Astrocyte (in vitro differentiated cells and primary cell): Measurements from ENCODE around the gene C1orf21. TPM values are rescaled to one million over a fixed set of nuclear protein-coding genes. Genes with fewer than 3 reads are reported as not detected.

Experiments
- DNase-seq: peaks from one replicate; pipeline ENCODE4 v3.0.0-alpha.2; 2010; ENCODE audit warnings: low read depth
- FAIRE-seq: peaks from 2 replicates; lab custom pipeline; 2011; peaks lifted over from hg19 to GRCh38; lab: Jason Lieb, UNC
- H2AFZ ChIP-seq: 2 replicates; pipeline ENCODE4 v1.6.0; 2012; ENCODE audit warnings: low read depth, low read length, inconsistent platforms
- H3K27ac ChIP-seq: 2 replicates; pipeline ENCODE4 v1.5.1; 2011; ENCODE audit warnings: low read depth, low read length, inconsistent platforms
- H3K27me3 ChIP-seq: 2 replicates; pipeline ENCODE4 v1.6.0; 2011; ENCODE audit warnings: low read length, inconsistent platforms; ENCODE audit not compliant: insufficient read depth
- H3K36me3 ChIP-seq: 2 replicates; pipeline ENCODE4 v1.5.1; 2011; ENCODE audit warnings: low read length, inconsistent platforms; ENCODE audit not compliant: insufficient read depth
- H3K4me1 ChIP-seq: 2 replicates; pipeline ENCODE4 v1.5.1; 2011; ENCODE audit warnings: low read length, inconsistent platforms; ENCODE audit not compliant: insufficient read depth
- H3K4me2 ChIP-seq: 2 replicates; pipeline ENCODE4 v1.6.0; 2012; ENCODE audit warnings: low read length, inconsistent platforms
- H3K4me3 ChIP-seq: 2 replicates; pipeline ENCODE4 v1.5.1; 2011; ENCODE audit warnings: low read depth, mild to moderate bottlenecking, low read length, inconsistent platforms; ENCODE audit not compliant: insufficient read depth
- H3K79me2 ChIP-seq: 2 replicates; pipeline ENCODE4 v1.6.0; 2012; ENCODE audit warnings: mild to moderate bottlenecking, low read length, inconsistent platforms; ENCODE audit not compliant: insufficient read depth
- H3K9ac ChIP-seq: 2 replicates; pipeline ENCODE4 v1.6.0; 2012; ENCODE audit warnings: mild to moderate bottlenecking, low read length, inconsistent platforms
- H3K9me3 ChIP-seq: 2 replicates; pipeline ENCODE4 v1.5.1; 2012; ENCODE audit warnings: low read depth, mild to moderate bottlenecking, low read length, inconsistent platforms; ENCODE audit not compliant: insufficient read depth
- H4K20me1 ChIP-seq: 2 replicates; pipeline ENCODE4 v1.6.0; 2012; ENCODE audit warnings: low read length, inconsistent platforms; ENCODE audit not compliant: insufficient read depth
- H3K27ac Mint-ChIP-seq: one replicate; pipeline ENCODE4 v1.8.0; 2021; ENCODE audit warnings: mild to moderate bottlenecking, mixed read lengths; ENCODE audit not compliant: unreplicated experiment
- H3K27me3 Mint-ChIP-seq: one replicate; pipeline ENCODE4 v1.8.0; 2021; ENCODE audit warnings: low read depth, mixed read lengths; ENCODE audit not compliant: unreplicated experiment
- H3K36me3 Mint-ChIP-seq: one replicate; pipeline ENCODE4 v1.8.0; 2021; ENCODE audit warnings: low read depth, mixed read lengths; ENCODE audit not compliant: unreplicated experiment
- H3K4me1 Mint-ChIP-seq: one replicate; pipeline ENCODE4 v1.8.0; 2021; ENCODE audit warnings: low read depth, mixed read lengths; ENCODE audit not compliant: unreplicated experiment
- H3K4me3 Mint-ChIP-seq: one replicate; pipeline ENCODE4 v1.8.0; 2021; ENCODE audit warnings: mild to moderate bottlenecking, moderate library complexity, mixed read lengths; ENCODE audit not compliant: unreplicated experiment
- H3K9me3 Mint-ChIP-seq: one replicate; pipeline ENCODE4 v1.8.0; 2021; ENCODE audit warnings: mild to moderate bottlenecking, mixed read lengths; ENCODE audit not compliant: unreplicated experiment
- CTCF ChIP-seq: IDR thresholded peaks from 2 replicates; pipeline ENCODE4 v1.5.1; 2011; ENCODE audit warnings: low read depth, mild to moderate bottlenecking, inconsistent platforms, low read length, moderate library complexity; ENCODE audit not compliant: insufficient read depth
- EZH2 ChIP-seq: IDR thresholded peaks from 2 replicates; pipeline ENCODE4 v1.6.1; 2012; ENCODE audit warnings: mild to moderate bottlenecking, low read length, inconsistent platforms; ENCODE audit not compliant: insufficient read depth
- total RNA-seq: library from RNA; stranded (reverse); gene quantifications from 2 replicates; pipeline ENCODE4 v1.2.1, GENCODE V29; 2021

The C1orf21 gene
- total RNA-seq, 1 donor from 2014 or later = 15.1 TPM

GRCh38 chr1:184390889-184391288, 4.1 kb downstream of the C1orf21 start:
- Histone ChIP-seq H3K27me3 (no peaks in the 10 kb centered on the region), H3K9me3 (no peaks in the 10 kb centered on the region), H3K4me1 (peaks cover 9% of the 10 kb centered on the region), H3K27ac (no peak overlapping the region), H3K9ac (no peak overlapping the region), H3K4me3 (no peak overlapping the region), H3K36me3 (no peaks in the 10 kb centered on the region), H4K20me1 (peaks cover 4% of the 10 kb centered on the region), H2AFZ (no peak overlapping the region), H3K79me2 (peaks cover 4% of the 10 kb centered on the region), H3K4me2 (no peak overlapping the region)
- FAIRE-seq = no peak
- Mint-ChIP-seq H3K4me3 (no peak overlapping the region), H3K36me3 (no peaks in the 10 kb centered on the region), H3K4me1 (peaks cover 28% of the 10 kb centered on the region), H3K27me3 (no peaks in the 10 kb centered on the region), H3K27ac (no peak overlapping the region), H3K9me3 (peaks cover under 1% of the 10 kb centered on the region)
- no peak for DNase-seq
- no peak for TF ChIP-seq EZH2
- TF ChIP-seq CTCF = no peak

- H3K27me3 ChIP-seq = no peaks in the 10 kb centered on the region
- no peaks in the 10 kb centered on the region for H3K9me3 ChIP-seq
- peaks cover 4% of the 10 kb centered on the region for H3K79me2 ChIP-seq
- H3K4me3 ChIP-seq = no peak overlapping the region
- no peaks in the 10 kb centered on the region for H3K36me3 ChIP-seq
- Mint-ChIP-seq H3K4me1 (peaks cover 28% of the 10 kb centered on the region), H3K27me3 (no peaks in the 10 kb centered on the region), H3K27ac (no peak overlapping the region), H3K36me3 (no peaks in the 10 kb centered on the region), H3K9me3 (no peaks in the 10 kb centered on the region), H3K4me3 (no peak overlapping the region)
- no peak for TF ChIP-seq EZH2
- no peak for TF ChIP-seq CTCF
- FAIRE-seq = no peak
- peaks cover 5% of the 10 kb centered on the region for H3K4me1 ChIP-seq
- H4K20me1 ChIP-seq = peaks cover 4% of the 10 kb centered on the region
- no peak for DNase-seq
- H3K9ac ChIP-seq = no peak overlapping the region
- H3K27ac ChIP-seq = no peak overlapping the region
- H2AFZ ChIP-seq = no peak overlapping the region
- H3K4me2 ChIP-seq = no peak overlapping the region
Measured at GRCh38 chr1:184392067-184392466, 5.2 kb downstream of the C1orf21 start.

- H3K79me2 ChIP-seq = peaks cover 4% of the 10 kb centered on the region
- Mint-ChIP-seq H3K9me3 (no peaks in the 10 kb centered on the region), H3K36me3 (no peaks in the 10 kb centered on the region), H3K4me3 (no peak overlapping the region), H3K27ac (no peak overlapping the region), H3K4me1 (peaks cover 28% of the 10 kb centered on the region), H3K27me3 (no peaks in the 10 kb centered on the region)
- peaks cover 5% of the 10 kb centered on the region for H3K4me1 ChIP-seq
- no peak overlapping the region for H2AFZ ChIP-seq
- H3K9ac ChIP-seq = no peak overlapping the region
- TF ChIP-seq CTCF (no peak), EZH2 (no peak)
- no peaks in the 10 kb centered on the region for H3K27me3 ChIP-seq
- no peak for FAIRE-seq
- no peak overlapping the region for H3K4me2 ChIP-seq
- H4K20me1 ChIP-seq = peaks cover 4% of the 10 kb centered on the region
- no peak overlapping the region for H3K4me3 ChIP-seq
- H3K27ac ChIP-seq = no peak overlapping the region
- H3K9me3 ChIP-seq = no peaks in the 10 kb centered on the region
- no peaks in the 10 kb centered on the region for H3K36me3 ChIP-seq
- DNase-seq = no peak
Measured at GRCh38 chr1:184392779-184393522, 6.1 kb downstream of the C1orf21 start.
